Measurements from ENCODE around the gene HTRA3. TPM values are rescaled to one million over a fixed set of nuclear protein-coding genes. Genes with fewer than 3 reads are reported as not detected.

HTRA3 gene
- total and polyA plus RNA-seq, 7 experiments from 2014 or later: not detected

GRCh38 chr4:8237256-8237989, 32.1 kb upstream of the HTRA3 start:
- Mint-ChIP-seq H3K9me3 (no peaks in the 10 kb centered on the region), H3K36me3 (peaks cover 0 to 11% (median 5%) of the 10 kb centered on the region in 5 donors), H3K27me3 (no peaks in the 10 kb centered on the region), H3K4me3 (no peak overlapping the region), H3K27ac (no peak overlapping the region), H3K4me1 (peaks cover 0 to 4% (median 3%) of the 10 kb centered on the region in 7 donors)
- POLR2A ChIA-PET: no interaction called here
- Histone ChIP-seq H3K4me1 (ENCODE audit: control insufficient read depth in 2 of 2, insufficient read depth in 2 of 2, low read length in 2 of 2) (peaks cover 0 to 4% of the 10 kb centered on the region in 2 donors), H3K27me3 (ENCODE audit: control insufficient read depth in 2 of 2, insufficient read depth in 2 of 2, low read length in 2 of 2) (no peaks in the 10 kb centered on the region), H3K4me3 (ENCODE audit: low read length) (no peak overlapping the region), H3K9me3 (ENCODE audit: control insufficient read depth in 2 of 3, low read length in 3 of 3) (no peaks in the 10 kb centered on the region), H3K27ac (ENCODE audit: low read depth, low read length) (peak overlapping the region; percentile 8), H3K36me3 (ENCODE audit: control insufficient read depth in 2 of 3, insufficient read depth in 3 of 3, low read length in 3 of 3) (peaks cover 0 to 91% (median 6%) of the 10 kb centered on the region in 3 experiments)
- CTCF ChIA-PET: interaction anchor here (0.8 kb wide), 1 partner anchor 61 kb away, joined by 3 read pairs; no protein-coding TSS in a partner anchor
- no peak for DNase-seq
- intact Hi-C loops (cut with micrococcal nuclease): no loop called here
- no peak for ATAC-seq

GRCh38 chr4:8238036-8238511, 31.5 kb upstream of the HTRA3 start:
- H3K9me3 ChIP-seq (ENCODE audit: control insufficient read depth in 2 of 3, low read length in 3 of 3): no peaks in the 10 kb centered on the region
- H3K9me3 Mint-ChIP-seq: no peaks in the 10 kb centered on the region
- peaks cover 0 to 85% (median 6%) of the 10 kb centered on the region in 3 experiments for H3K36me3 ChIP-seq (ENCODE audit: control insufficient read depth in 2 of 3, insufficient read depth in 3 of 3, low read length in 3 of 3)
- POLR2A ChIA-PET: no interaction called here
- DNase-seq: peak in 3 of 9 donors; percentile 18 to 47 (median 24)
- peaks cover 0 to 10% (median 5%) of the 10 kb centered on the region in 5 donors for H3K36me3 Mint-ChIP-seq
- peaks cover 0 to 4% (median 3%) of the 10 kb centered on the region in 7 donors for H3K4me1 Mint-ChIP-seq
- H3K27ac ChIP-seq (ENCODE audit: low read depth, low read length): no peak overlapping the region
- H3K4me1 ChIP-seq (ENCODE audit: control insufficient read depth in 2 of 2, insufficient read depth in 2 of 2, low read length in 2 of 2): peaks cover 0 to 4% of the 10 kb centered on the region in 2 donors
- no peak overlapping the region for H3K4me3 Mint-ChIP-seq
- no peaks in the 10 kb centered on the region for H3K27me3 ChIP-seq (ENCODE audit: control insufficient read depth in 2 of 2, insufficient read depth in 2 of 2, low read length in 2 of 2)
- H3K27ac Mint-ChIP-seq: no peak overlapping the region
- CTCF ChIA-PET: interaction anchor here (0.8 kb wide), 1 partner anchor 61 kb away, joined by 3 read pairs; no protein-coding TSS in a partner anchor
- no peak overlapping the region for H3K4me3 ChIP-seq (ENCODE audit: low read length)
- peak; percentile 33 for ATAC-seq
- H3K27me3 Mint-ChIP-seq: no peaks in the 10 kb centered on the region
- intact Hi-C loops (cut with micrococcal nuclease): no loop called here

DNA sequence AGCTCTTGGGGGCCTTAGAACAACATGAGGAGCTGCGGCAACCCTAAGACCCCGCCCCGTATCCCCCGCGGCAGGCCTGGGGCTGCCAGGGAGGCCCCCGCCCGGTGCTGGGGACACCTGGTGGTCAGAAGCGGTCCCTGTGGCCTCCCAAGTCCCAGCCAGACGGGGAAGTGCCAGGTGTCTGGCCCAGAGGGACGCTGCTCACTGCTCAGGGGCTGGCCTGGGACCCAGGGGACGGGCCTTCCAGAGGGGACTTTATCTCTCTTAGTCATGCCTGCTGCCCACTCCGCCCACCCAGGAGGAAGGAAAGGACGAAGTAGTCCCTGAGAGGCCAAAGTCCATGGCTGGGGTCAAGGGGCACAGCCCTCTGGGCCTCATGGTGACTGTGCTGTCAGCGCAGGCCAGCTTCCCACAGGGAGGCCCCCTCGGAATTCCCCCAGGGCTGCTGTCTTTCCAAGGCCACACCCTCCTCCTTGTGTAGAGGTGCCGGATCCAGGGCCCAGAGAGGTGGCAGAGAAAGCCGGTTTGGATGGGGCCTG, 31.0 kb upstream of the HTRA3 start:
- ChIA-PET POLR2A (no interaction called here), CTCF (no interaction called here)
- H3K27me3 ChIP-seq (ENCODE audit: control insufficient read depth in 2 of 2, insufficient read depth in 2 of 2, low read length in 2 of 2): no peaks in the 10 kb centered on the region
- no peaks in the 10 kb centered on the region for H3K27me3 Mint-ChIP-seq
- no peaks in the 10 kb centered on the region for H3K9me3 ChIP-seq (ENCODE audit: control insufficient read depth in 2 of 3, low read length in 3 of 3)
- peaks cover 0 to 4% (median 3%) of the 10 kb centered on the region in 7 donors for H3K4me1 Mint-ChIP-seq
- peaks cover 0 to 4% of the 10 kb centered on the region in 2 donors for H3K4me1 ChIP-seq (ENCODE audit: control insufficient read depth in 2 of 2, insufficient read depth in 2 of 2, low read length in 2 of 2)
- H3K36me3 Mint-ChIP-seq: peaks cover 0 to 10% (median 5%) of the 10 kb centered on the region in 5 donors
- no peak for ATAC-seq
- intact Hi-C loops (cut with micrococcal nuclease): no loop called here
- H3K4me3 ChIP-seq (ENCODE audit: low read length): no peak overlapping the region
- no peak overlapping the region for H3K27ac Mint-ChIP-seq
- no peak overlapping the region for H3K27ac ChIP-seq (ENCODE audit: low read depth, low read length)
- peaks cover 0 to 80% (median 6%) of the 10 kb centered on the region in 3 experiments for H3K36me3 ChIP-seq (ENCODE audit: control insufficient read depth in 2 of 3, insufficient read depth in 3 of 3, low read length in 3 of 3)
- no peak overlapping the region for H3K4me3 Mint-ChIP-seq
- no peaks in the 10 kb centered on the region for H3K9me3 Mint-ChIP-seq
- DNase-seq: no peak

GRCh38 chr4:8239226-8239625, 30.3 kb upstream of the HTRA3 start:
- ChIA-PET CTCF (no interaction called here), POLR2A (no interaction called here)
- DNase-seq: no peak
- Histone ChIP-seq H3K9me3 (ENCODE audit: control insufficient read depth in 2 of 3, low read length in 3 of 3) (no peaks in the 10 kb centered on the region), H3K27ac (ENCODE audit: low read depth, low read length) (no peak overlapping the region), H3K4me3 (ENCODE audit: low read length) (no peak overlapping the region), H3K27me3 (ENCODE audit: control insufficient read depth in 2 of 2, insufficient read depth in 2 of 2, low read length in 2 of 2) (no peaks in the 10 kb centered on the region), H3K36me3 (ENCODE audit: control insufficient read depth in 2 of 3, insufficient read depth in 3 of 3, low read length in 3 of 3) (peaks cover 0 to 73% (median 2%) of the 10 kb centered on the region in 3 experiments), H3K4me1 (ENCODE audit: control insufficient read depth in 2 of 2, insufficient read depth in 2 of 2, low read length in 2 of 2) (peaks cover 0 to 4% of the 10 kb centered on the region in 2 donors)
- Mint-ChIP-seq H3K4me3 (no peak overlapping the region), H3K36me3 (peaks cover 0 to 10% (median 5%) of the 10 kb centered on the region in 5 donors), H3K9me3 (no peaks in the 10 kb centered on the region), H3K4me1 (peaks cover 0 to 4% (median 3%) of the 10 kb centered on the region in 7 donors), H3K27ac (peak overlapping the region in 4 of 9 donors; percentile 21 to 64 (median 37)), H3K27me3 (no peaks in the 10 kb centered on the region)
- ATAC-seq: no peak
- intact Hi-C loops (cut with micrococcal nuclease): no loop called here

GRCh38 chr4:8239661-8240060, 29.9 kb upstream of the HTRA3 start:
- peaks cover 0 to 69% (median 0%) of the 10 kb centered on the region in 3 experiments for H3K36me3 ChIP-seq (ENCODE audit: control insufficient read depth in 2 of 3, insufficient read depth in 3 of 3, low read length in 3 of 3)
- DNase-seq: no peak
- ChIA-PET POLR2A (interaction anchor here (1.3 kb wide), 1 partner anchor 80 kb away, joined by 3 read pairs; no protein-coding TSS in a partner anchor), CTCF (no interaction called here)
- Mint-ChIP-seq H3K9me3 (no peaks in the 10 kb centered on the region), H3K4me1 (peaks cover 0 to 4% (median 3%) of the 10 kb centered on the region in 7 donors), H3K27ac (peak overlapping the region in 1 of 9 donors; percentile 64), H3K27me3 (no peaks in the 10 kb centered on the region), H3K36me3 (peaks cover 0 to 10% (median 5%) of the 10 kb centered on the region in 5 donors), H3K4me3 (no peak overlapping the region)
- ATAC-seq: no peak
- H3K27me3 ChIP-seq (ENCODE audit: control insufficient read depth in 2 of 2, insufficient read depth in 2 of 2, low read length in 2 of 2): no peaks in the 10 kb centered on the region
- intact Hi-C loops (cut with micrococcal nuclease): loop anchor here in 1 of 2 donors (10.0 kb wide), 1 partner anchor 305 kb away; no protein-coding TSS in a partner anchor
- H3K4me1 ChIP-seq (ENCODE audit: control insufficient read depth in 2 of 2, insufficient read depth in 2 of 2, low read length in 2 of 2): peaks cover 0 to 4% of the 10 kb centered on the region in 2 donors
- H3K4me3 ChIP-seq (ENCODE audit: low read length): no peak overlapping the region
- no peak overlapping the region for H3K27ac ChIP-seq (ENCODE audit: low read depth, low read length)
- no peaks in the 10 kb centered on the region for H3K9me3 ChIP-seq (ENCODE audit: control insufficient read depth in 2 of 3, low read length in 3 of 3)

- Mint-ChIP-seq H3K4me1 (peaks cover 0 to 4% (median 3%) of the 10 kb centered on the region in 7 donors), H3K27ac (peak overlapping the region in 1 of 9 donors; percentile 2), H3K9me3 (no peaks in the 10 kb centered on the region), H3K27me3 (no peaks in the 10 kb centered on the region), H3K4me3 (no peak overlapping the region), H3K36me3 (peaks cover 0 to 10% (median 5%) of the 10 kb centered on the region in 5 donors)
- H3K27me3 ChIP-seq (ENCODE audit: control insufficient read depth in 2 of 2, insufficient read depth in 2 of 2, low read length in 2 of 2): no peaks in the 10 kb centered on the region
- H3K27ac ChIP-seq (ENCODE audit: low read depth, low read length): no peak overlapping the region
- H3K9me3 ChIP-seq (ENCODE audit: control insufficient read depth in 2 of 3, low read length in 3 of 3): no peaks in the 10 kb centered on the region
- H3K4me3 ChIP-seq (ENCODE audit: low read length): no peak overlapping the region
- ATAC-seq (peak; percentile 19), DNase-seq (no peak)
- H3K4me1 ChIP-seq (ENCODE audit: control insufficient read depth in 2 of 2, insufficient read depth in 2 of 2, low read length in 2 of 2): peaks cover 0 to 4% of the 10 kb centered on the region in 2 donors
- ChIA-PET CTCF (no interaction called here), POLR2A (interaction anchor here (1.3 kb wide), 1 partner anchor 81 kb away, joined by 3 read pairs; no protein-coding TSS in a partner anchor)
- peaks cover 0 to 62% (median 0%) of the 10 kb centered on the region in 3 experiments for H3K36me3 ChIP-seq (ENCODE audit: control insufficient read depth in 2 of 3, insufficient read depth in 3 of 3, low read length in 3 of 3)
- intact Hi-C loops (cut with micrococcal nuclease): loop anchor here in 1 of 2 donors (10.0 kb wide), 1 partner anchor 304 kb away; no protein-coding TSS in a partner anchor
Observed at GRCh38 chr4:8240211-8241041, 29.1 kb upstream of the HTRA3 start.
